Astrocyte of the cerebellum (primary cell): Measurements from ENCODE around the gene TM4SF5.
A peak's percentile ranks its signal among the peaks of the same experiment; 100 is the strongest.

ENCODE experiments used
- DNase-seq: peaks from one replicate; pipeline ENCODE4 v3.0.0-alpha.2; 2011; ENCODE audit warnings: low read depth
- H3K4me3 ChIP-seq: 2 replicates; pipeline ENCODE4 v1.5.1; 2011; ENCODE audit warnings: mild to moderate bottlenecking, low read depth, low read length, moderate library complexity
- CTCF ChIP-seq: IDR thresholded peaks from 2 replicates; pipeline ENCODE4 v1.5.1; 2012; ENCODE audit warnings: low read length, low read depth, moderate library complexity, mild to moderate bottlenecking; ENCODE audit errors: missing control alignments
- in situ Hi-C: cut with HindIII; loops from 2 replicates; pipeline ENCODE4 v1.10.0; 2017; ENCODE audit warnings: low sequenced_read_pairs

Gene TM4SF5

GRCh38 chr17:4808378-4808767 is 36.7 kb downstream of the TM4SF5 start:
- no peak for DNase-seq
- in situ Hi-C loops: no loop called here
- peak overlapping the region; percentile 72 for H3K4me3 ChIP-seq
- no peak for TF ChIP-seq CTCF

GRCh38 chr17:4810696-4811290 is 39.1 kb downstream of the TM4SF5 start:
- in situ Hi-C loops: no loop called here
- no peak overlapping the region for H3K4me3 ChIP-seq
- TF ChIP-seq CTCF: no peak
- DNase-seq: no peak

- in situ Hi-C loops: no loop called here
Observed at GRCh38 chr17:4811471-4811870, 39.8 kb downstream of the TM4SF5 start.

GRCh38 chr17:4812690-4813089 is 41.0 kb downstream of the TM4SF5 start:
- no peak overlapping the region for H3K4me3 ChIP-seq
- no peak for DNase-seq
- TF ChIP-seq CTCF: no peak
- in situ Hi-C loops: no loop called here

More at GRCh38 chr17:4811471-4811870, 39.8 kb downstream of the TM4SF5 start:
- H3K4me3 ChIP-seq: no peak overlapping the region
- TF ChIP-seq CTCF: no peak
- DNase-seq: no peak

- DNase-seq: no peak
- H3K4me3 ChIP-seq: no peak overlapping the region
- peak; percentile 10 for TF ChIP-seq CTCF
- in situ Hi-C loops: no loop called here
Observed at GRCh38 chr17:4815043-4815675, 43.5 kb downstream of the TM4SF5 start.

- TF ChIP-seq CTCF: no peak
- in situ Hi-C loops: no loop called here
Observed at GRCh38 chr17:4816826-4817225, 45.1 kb downstream of the TM4SF5 start.

GRCh38 chr17:4818276-4818675 is 46.6 kb downstream of the TM4SF5 start:
- DNase-seq: no peak
- no peak for TF ChIP-seq CTCF
- in situ Hi-C loops: no loop called here
- no peak overlapping the region for H3K4me3 ChIP-seq

More at GRCh38 chr17:4816826-4817225, 45.1 kb downstream of the TM4SF5 start:
- DNase-seq: no peak
- H3K4me3 ChIP-seq: no peak overlapping the region
